NCI-H446 (cell line): Measurements from ENCODE around the gene S100A1.
"Not testable (repeated sequence)": the region's sequence is repeated elsewhere in the genome, so short reads cannot be mapped to it uniquely, and the experiment has no call there.

Experiments used
- DNase-seq, 2 experiments: peaks; one replicate each; lab custom pipeline; 2025; lab: John Stamatoyannopoulos, UW

The S100A1 gene

GRCh38 chr1:153627715-153628626 is at the start of gene S100A1:
Gene S100A1 (plus strand): TSS chr1:153628434. CDS start chr1:153630522, 2,088 bp downstream.
- no peak for DNase-seq

- no peak for DNase-seq
Observed at GRCh38 chr1:153578490-153578889, 49.7 kb upstream of the S100A1 start.

GRCh38 chr1:153578936-153579335 is 49.3 kb upstream of the S100A1 start:
- no peak for DNase-seq

GRCh38 chr1:153582836-153583235 is 45.4 kb upstream of the S100A1 start:
- DNase-seq, result not testable (repeated sequence)

GRCh38 chr1:153583514-153583913 is 44.7 kb upstream of the S100A1 start:
- not testable (repeated sequence) for DNase-seq

DNA sequence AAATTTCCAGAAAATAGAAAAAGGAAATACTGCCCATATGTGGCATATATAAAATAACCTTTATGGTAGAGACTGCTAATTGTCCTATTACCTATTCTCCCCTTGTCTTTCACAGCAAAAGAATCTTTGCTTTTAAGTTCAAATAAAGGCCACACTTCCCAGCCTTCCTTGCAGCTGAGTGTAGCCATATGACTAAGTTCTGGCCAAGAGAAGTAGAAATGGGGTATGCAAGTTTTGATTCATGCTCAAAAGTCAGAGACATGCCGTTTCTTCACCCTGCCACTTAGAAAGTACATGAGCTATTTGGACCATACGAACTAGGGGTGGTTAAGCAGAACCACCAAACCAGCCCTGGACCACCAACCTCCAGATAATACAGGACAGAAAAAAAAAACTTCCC is 44.3 kb upstream of the S100A1 start:
- DNase-seq, result no peak

DNA sequence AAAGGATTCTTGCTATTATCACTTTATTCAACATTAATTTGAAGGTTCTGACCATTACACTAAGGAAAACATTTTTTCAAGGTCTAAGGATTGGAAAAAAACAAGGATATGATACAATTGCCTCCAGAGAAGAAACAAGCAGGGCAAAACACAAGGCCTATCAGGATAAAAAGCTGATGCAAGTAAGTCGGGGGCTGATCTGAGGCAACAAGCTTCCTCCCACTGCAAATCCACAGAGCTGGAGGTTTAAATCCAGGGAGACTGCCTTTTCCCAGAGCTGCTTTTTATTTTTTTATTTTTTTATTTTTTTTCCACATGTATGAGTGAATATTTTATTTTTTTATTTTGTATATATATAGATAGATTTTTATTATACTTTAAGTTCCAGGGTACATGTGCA is 43.2 kb upstream of the S100A1 start:
- DNase-seq, result no peak

- DNase-seq, result no peak
Observed at GRCh38 chr1:153586347-153586746, 41.9 kb upstream of the S100A1 start.

GRCh38 chr1:153587314-153587713 is 40.9 kb upstream of the S100A1 start:
- DNase-seq, result no peak

DNA sequence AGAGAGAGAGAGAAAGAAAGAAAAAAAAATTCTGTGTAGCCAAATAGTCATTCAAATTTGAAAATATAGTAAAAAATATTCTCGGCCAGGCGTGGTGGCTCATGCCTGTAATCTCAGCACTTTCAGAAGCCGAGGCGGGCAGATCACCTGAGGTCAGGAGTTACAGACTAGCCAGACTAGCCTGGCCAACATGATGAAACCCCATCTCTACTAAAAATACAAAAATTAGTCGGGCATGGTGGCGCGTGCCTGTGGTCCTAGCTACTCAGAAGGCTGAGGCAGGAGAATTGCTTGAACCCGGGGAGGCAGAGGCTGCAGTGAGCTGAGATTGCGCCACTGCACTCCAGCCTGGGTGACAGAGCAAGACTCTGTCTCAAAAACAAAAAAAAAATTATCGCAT is 40.2 kb upstream of the S100A1 start:
- DNase-seq, result not testable (repeated sequence)

DNA sequence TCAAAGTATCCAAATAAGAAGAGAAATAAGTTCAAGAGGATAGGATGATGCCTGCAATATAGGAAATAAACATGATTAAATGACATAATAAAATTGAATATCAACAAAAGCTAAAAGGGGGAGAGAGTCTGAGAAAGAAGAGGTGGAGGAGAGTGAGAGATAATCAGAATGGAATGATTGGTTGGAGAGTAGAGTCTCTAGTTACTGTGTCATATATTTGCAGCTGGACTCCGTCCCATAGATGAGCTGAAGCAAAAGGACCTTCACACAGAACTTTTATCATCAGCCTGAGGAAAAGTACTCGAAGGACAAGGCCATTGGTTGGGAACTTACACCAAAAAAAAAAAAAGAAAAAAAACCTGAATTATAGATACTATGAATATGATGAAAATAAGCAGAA is 39.8 kb upstream of the S100A1 start:
- no peak for DNase-seq

GRCh38 chr1:153592748-153593147 is 35.5 kb upstream of the S100A1 start:
- DNase-seq, result no peak

GRCh38 chr1:153597206-153597605 is 31.0 kb upstream of the S100A1 start:
- no peak for DNase-seq

DNA sequence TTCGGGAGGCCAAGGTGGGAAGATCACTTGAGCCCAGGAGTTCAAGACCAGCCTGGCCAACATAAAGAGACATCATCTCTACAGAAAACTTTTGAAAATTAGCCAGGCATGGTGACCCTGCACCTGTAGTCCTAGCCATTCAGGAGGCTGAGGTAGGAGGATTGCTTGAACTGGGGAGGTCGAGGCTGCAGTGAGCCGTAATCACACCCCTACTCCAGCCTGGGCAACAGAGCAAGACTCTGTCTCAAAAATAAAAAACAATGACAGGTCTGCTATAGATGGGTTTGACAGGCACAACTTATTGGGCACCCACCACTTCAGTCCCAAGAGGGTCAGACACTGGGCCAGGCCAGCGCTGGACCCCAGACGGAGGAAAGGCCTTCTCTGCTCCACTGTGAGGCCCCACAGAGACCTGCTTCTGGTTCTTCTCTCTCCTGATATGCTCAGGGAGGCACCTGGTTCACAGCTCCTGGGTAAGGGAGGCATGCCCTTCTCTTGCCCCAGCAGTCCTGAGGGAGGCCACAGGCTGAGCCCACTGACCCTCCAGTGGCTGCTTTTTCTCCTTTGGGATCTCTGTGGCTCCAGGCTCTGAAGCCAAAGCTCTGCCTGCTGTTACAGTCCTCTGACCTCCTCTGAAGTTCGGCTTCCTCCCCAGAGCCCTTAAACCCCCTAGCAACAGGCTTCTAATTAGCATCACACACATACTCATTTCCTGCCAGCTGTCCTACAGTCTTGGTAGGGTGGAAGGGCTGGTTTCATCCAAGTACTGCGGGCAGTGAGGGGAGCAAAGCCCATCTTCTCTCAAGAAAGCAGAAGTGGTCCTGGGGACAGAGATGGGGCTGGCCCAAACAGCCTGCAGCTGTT is 29.7 kb upstream of the S100A1 start:
- DNase-seq, result peak in 1 of 2 experiments; percentile 19

DNA sequence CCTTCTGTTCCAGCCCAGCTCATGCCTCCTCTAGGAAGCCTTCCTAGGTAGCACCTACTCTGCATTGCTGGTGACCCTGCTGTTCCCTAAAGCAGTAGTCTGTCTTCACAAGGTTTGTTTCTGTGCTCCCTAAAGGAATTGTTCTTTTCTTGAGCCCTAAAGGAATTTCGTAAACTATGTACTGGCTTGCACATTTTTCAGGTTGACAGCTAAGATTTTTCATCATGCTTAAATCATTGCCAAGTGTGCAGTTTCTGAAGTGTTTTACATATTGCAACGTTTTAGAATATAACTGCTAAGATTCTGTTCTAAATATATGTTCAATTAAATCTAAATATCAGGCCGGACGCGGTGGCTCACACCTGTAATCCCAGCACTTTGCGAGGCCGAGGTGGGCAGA is 28.4 kb upstream of the S100A1 start:
- no peak for DNase-seq

GRCh38 chr1:153602749-153603148 is 25.5 kb upstream of the S100A1 start:
- DNase-seq, result no peak

GRCh38 chr1:153606194-153606593 is 22.0 kb upstream of the S100A1 start:
- no peak for DNase-seq

- DNase-seq, result no peak
Observed at GRCh38 chr1:153607381-153607780, 20.9 kb upstream of the S100A1 start.

- no peak for DNase-seq
Observed at GRCh38 chr1:153608089-153608682, 20.0 kb upstream of the S100A1 start.

DNA sequence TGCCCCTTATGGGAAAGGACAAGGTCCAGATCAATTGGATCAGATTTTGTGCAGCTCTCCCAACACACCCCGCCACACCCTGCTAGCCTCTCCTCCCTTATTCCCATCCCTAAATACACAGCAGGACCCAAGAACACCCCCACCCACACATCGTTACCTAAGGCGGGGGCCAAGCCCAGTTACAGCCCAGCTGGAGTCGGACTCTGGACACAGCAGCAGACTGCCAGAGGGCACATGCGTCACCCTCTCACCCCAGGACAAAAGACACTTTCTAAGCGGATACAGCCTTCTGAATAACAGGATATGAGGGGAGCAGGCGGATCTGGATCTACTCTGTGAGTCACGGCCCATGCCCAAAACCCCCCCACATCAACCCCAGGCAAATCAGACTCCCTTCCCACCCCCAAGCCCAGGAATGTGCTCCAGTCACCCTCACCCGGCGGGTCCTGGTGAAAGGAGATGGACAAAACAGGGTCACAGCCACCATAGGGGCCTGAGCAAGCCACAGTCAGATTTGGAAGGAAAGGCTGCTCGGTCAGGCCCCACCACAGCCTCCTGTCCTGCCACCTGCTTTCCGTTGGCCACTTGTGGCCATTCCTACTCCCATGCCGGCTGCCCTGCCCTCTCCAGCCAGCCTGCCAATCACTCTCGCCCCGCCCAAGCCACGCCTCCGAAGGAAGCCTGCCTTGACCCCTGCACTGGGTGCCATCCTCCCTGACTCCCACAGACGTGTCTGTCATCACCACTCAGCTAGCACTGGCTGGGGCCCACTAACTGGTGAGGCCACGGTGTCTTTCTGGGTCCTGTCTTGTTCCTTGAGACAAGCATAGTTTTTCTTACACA is 19.3 kb upstream of the S100A1 start:
- DNase-seq, result no peak

- DNase-seq, result no peak
Observed at GRCh38 chr1:153609585-153609907, 18.7 kb upstream of the S100A1 start.

DNA sequence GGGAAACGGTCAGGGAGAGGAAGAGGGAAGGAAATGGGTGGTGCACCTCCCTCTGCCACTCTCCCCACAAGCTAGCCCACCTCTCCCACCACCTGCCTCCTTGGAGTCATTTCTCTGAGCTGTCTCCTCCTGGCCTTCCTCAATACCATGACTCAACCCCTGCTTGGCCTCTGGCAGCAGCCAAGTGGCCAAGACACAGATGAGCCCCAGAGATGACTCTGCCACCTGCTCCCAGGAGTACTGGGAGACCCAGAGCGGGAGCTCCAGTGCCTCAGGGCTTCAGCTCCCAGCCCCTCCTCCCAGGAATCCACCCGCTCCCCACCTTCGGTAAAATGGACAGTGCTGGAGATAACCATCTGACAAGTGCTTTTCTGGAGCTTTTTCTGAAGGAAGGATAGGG is 17.9 kb upstream of the S100A1 start:
- peak in 1 of 2 experiments; percentile 24 for DNase-seq
